Measurements from ENCODE around the gene PSMB8. TPM values are rescaled to one million over a fixed set of nuclear protein-coding genes. Genes with fewer than 3 reads are reported as not detected.

Gene PSMB8
- 137 TPM for polyA plus RNA-seq (2013)

GRCh38 chr6:32843979-32844838, at the start of gene PSMB8:
PSMB8 (minus strand) TSS chr6:32844047; CDS start chr6:32843996, 51 bp downstream.
- peak within 1 kb of the TSS; percentile 88 to 98 (median 94) for H3K4me3 ChIP-seq (ENCODE audit: control insufficient read depth in 1 of 7, extremely low read depth in 1 of 7, insufficient read depth in 4 of 7, low read depth in 2 of 7, low read length in 6 of 7)
- peaks cover 23 to 71% (median 40%) of the 10 kb centered on the region in 4 experiments for H3K4me1 ChIP-seq (ENCODE audit: control extremely low read depth in 1 of 4, control insufficient read depth in 4 of 4, insufficient read depth in 4 of 4, low read length in 3 of 4)
- H3K36me3 ChIP-seq (ENCODE audit: control insufficient read depth in 4 of 4, insufficient read depth in 4 of 4, low read length in 3 of 4): peaks cover 28 to 62% (median 40%) of the 10 kb centered on the region in 4 experiments
- ChIA-PET POLR2A (interaction anchor here (1.0 to 3.0 kb wide), 4 partner anchors 10 to 128 kb away, joined by 3 to 29 read pairs (median 5); partner anchors contain the start of genes PSMB9 and TAP1), CTCF (interaction anchor here (1.5 to 3.8 kb wide), 6 partner anchors 10 to 127 kb away, joined by 5 to 49 read pairs (median 12); partner anchors contain the start of genes PSMB9 and TAP1)
- peak within 1 kb of the TSS; percentile 80 to 92 for H3K27ac ChIP-seq (ENCODE audit: insufficient read depth in 1 of 2, low read depth in 1 of 2, low read length in 2 of 2, poor library complexity in 1 of 2, severe bottlenecking in 2 of 2)
- WGBS (ENCODE audit: insufficient coverage): 0% methylated on average over 32 of the region's 40 CpGs
- DNase-seq: peak; percentile 96 to 97 (median 97)
- no peaks in the 10 kb centered on the region for H3K9me3 ChIP-seq (ENCODE audit: control extremely low read depth in 1 of 5, control insufficient read depth in 4 of 5, insufficient read depth in 2 of 5, low read depth in 1 of 5, low read length in 4 of 5)
- no peaks in the 10 kb centered on the region for H3K27me3 ChIP-seq (replicated peaks in 2 of 5; ENCODE audit: control insufficient read depth in 4 of 5, insufficient read depth in 5 of 5, low read length in 4 of 5)

GRCh38 chr6:32890831-32891230, 47.0 kb upstream of the PSMB8 start:
- peak in 2 of 3 donors; percentile 32 to 41 for DNase-seq
- H3K27ac ChIP-seq (ENCODE audit: insufficient read depth in 1 of 2, low read depth in 1 of 2, low read length in 2 of 2, poor library complexity in 1 of 2, severe bottlenecking in 2 of 2): no peak overlapping the region
- POLR2A ChIA-PET: no interaction called here
- H3K4me3 ChIP-seq (ENCODE audit: control insufficient read depth in 1 of 7, extremely low read depth in 1 of 7, insufficient read depth in 4 of 7, low read depth in 2 of 7, low read length in 6 of 7): no peak overlapping the region
- H3K27me3 ChIP-seq (replicated peaks in 2 of 5; ENCODE audit: control insufficient read depth in 4 of 5, insufficient read depth in 5 of 5, low read length in 4 of 5): no peaks in the 10 kb centered on the region
- WGBS (ENCODE audit: insufficient coverage): no CpG with 5 or more reads among the region's 1 CpG
- H3K36me3 ChIP-seq (ENCODE audit: control insufficient read depth in 4 of 4, insufficient read depth in 4 of 4, low read length in 3 of 4): no peaks in the 10 kb centered on the region
- no peaks in the 10 kb centered on the region for H3K9me3 ChIP-seq (ENCODE audit: control extremely low read depth in 1 of 5, control insufficient read depth in 4 of 5, insufficient read depth in 2 of 5, low read depth in 1 of 5, low read length in 4 of 5)
- H3K4me1 ChIP-seq (ENCODE audit: control extremely low read depth in 1 of 4, control insufficient read depth in 4 of 4, insufficient read depth in 4 of 4, low read length in 3 of 4): peaks cover 6 to 19% (median 17%) of the 10 kb centered on the region in 4 experiments
- CTCF ChIA-PET: interaction anchor here (1.0 to 1.3 kb wide), 2 partner anchors 64 to 89 kb away, joined by 5 to 6 read pairs; no protein-coding TSS in a partner anchor

- H3K27ac ChIP-seq (ENCODE audit: insufficient read depth in 1 of 2, low read depth in 1 of 2, low read length in 2 of 2, poor library complexity in 1 of 2, severe bottlenecking in 2 of 2): no peak overlapping the region
- no peaks in the 10 kb centered on the region for H3K27me3 ChIP-seq (replicated peaks in 2 of 5; ENCODE audit: control insufficient read depth in 4 of 5, insufficient read depth in 5 of 5, low read length in 4 of 5)
- no peaks in the 10 kb centered on the region for H3K9me3 ChIP-seq (ENCODE audit: control extremely low read depth in 1 of 5, control insufficient read depth in 4 of 5, insufficient read depth in 2 of 5, low read depth in 1 of 5, low read length in 4 of 5)
- H3K36me3 ChIP-seq (ENCODE audit: control insufficient read depth in 4 of 4, insufficient read depth in 4 of 4, low read length in 3 of 4): no peaks in the 10 kb centered on the region
- peaks cover 0 to 8% (median 7%) of the 10 kb centered on the region in 4 experiments for H3K4me1 ChIP-seq (ENCODE audit: control extremely low read depth in 1 of 4, control insufficient read depth in 4 of 4, insufficient read depth in 4 of 4, low read length in 3 of 4)
- ChIA-PET POLR2A (no interaction called here), CTCF (interaction anchor here (0.8 to 1.5 kb wide), 4 partner anchors 23 to 90 kb away, joined by 3 to 6 read pairs (median 4); no protein-coding TSS in a partner anchor)
- WGBS (ENCODE audit: insufficient coverage): no CpG with 5 or more reads among the region's 1 CpG
- no peak for DNase-seq
- H3K4me3 ChIP-seq (ENCODE audit: control insufficient read depth in 1 of 7, extremely low read depth in 1 of 7, insufficient read depth in 4 of 7, low read depth in 2 of 7, low read length in 6 of 7): no peak overlapping the region
Measured at GRCh38 chr6:32889533-32889932, 45.7 kb upstream of the PSMB8 start.

GRCh38 chr6:32888576-32888975, 44.7 kb upstream of the PSMB8 start:
- Histone ChIP-seq H3K9me3 (ENCODE audit: control extremely low read depth in 1 of 5, control insufficient read depth in 4 of 5, insufficient read depth in 2 of 5, low read depth in 1 of 5, low read length in 4 of 5) (no peaks in the 10 kb centered on the region), H3K27me3 (replicated peaks in 2 of 5; ENCODE audit: control insufficient read depth in 4 of 5, insufficient read depth in 5 of 5, low read length in 4 of 5) (no peaks in the 10 kb centered on the region), H3K4me3 (ENCODE audit: control insufficient read depth in 1 of 7, extremely low read depth in 1 of 7, insufficient read depth in 4 of 7, low read depth in 2 of 7, low read length in 6 of 7) (no peak overlapping the region), H3K4me1 (ENCODE audit: control extremely low read depth in 1 of 4, control insufficient read depth in 4 of 4, insufficient read depth in 4 of 4, low read length in 3 of 4) (peaks cover 0 to 5% (median 4%) of the 10 kb centered on the region in 4 experiments), H3K36me3 (ENCODE audit: control insufficient read depth in 4 of 4, insufficient read depth in 4 of 4, low read length in 3 of 4) (no peaks in the 10 kb centered on the region), H3K27ac (ENCODE audit: insufficient read depth in 1 of 2, low read depth in 1 of 2, low read length in 2 of 2, poor library complexity in 1 of 2, severe bottlenecking in 2 of 2) (no peak overlapping the region)
- POLR2A ChIA-PET: no interaction called here
- WGBS (ENCODE audit: insufficient coverage): 100% methylated on average over 1 of the region's 2 CpGs
- no peak for DNase-seq
- CTCF ChIA-PET: interaction anchor here (1.0 to 8.6 kb wide), 6 partner anchors 13 to 95 kb away, joined by 3 to 97 read pairs (median 5); partner anchors contain the start of gene HLA-DMA

GRCh38 chr6:32887616-32888015, 43.8 kb upstream of the PSMB8 start:
- H3K9me3 ChIP-seq (ENCODE audit: control extremely low read depth in 1 of 5, control insufficient read depth in 4 of 5, insufficient read depth in 2 of 5, low read depth in 1 of 5, low read length in 4 of 5): no peaks in the 10 kb centered on the region
- H3K36me3 ChIP-seq (ENCODE audit: control insufficient read depth in 4 of 4, insufficient read depth in 4 of 4, low read length in 3 of 4): no peaks in the 10 kb centered on the region
- DNase-seq: no peak
- 100% methylated on average over 4 of the region's 5 CpGs for WGBS (ENCODE audit: insufficient coverage)
- no peak overlapping the region for H3K4me3 ChIP-seq (ENCODE audit: control insufficient read depth in 1 of 7, extremely low read depth in 1 of 7, insufficient read depth in 4 of 7, low read depth in 2 of 7, low read length in 6 of 7)
- no peaks in the 10 kb centered on the region for H3K27me3 ChIP-seq (replicated peaks in 2 of 5; ENCODE audit: control insufficient read depth in 4 of 5, insufficient read depth in 5 of 5, low read length in 4 of 5)
- POLR2A ChIA-PET: no interaction called here
- CTCF ChIA-PET: interaction anchor here (1.0 to 8.6 kb wide), 5 partner anchors 12 to 96 kb away, joined by 3 to 97 read pairs (median 6); partner anchors contain the start of gene HLA-DMA
- peaks cover 0 to 2% (median 0%) of the 10 kb centered on the region in 4 experiments for H3K4me1 ChIP-seq (ENCODE audit: control extremely low read depth in 1 of 4, control insufficient read depth in 4 of 4, insufficient read depth in 4 of 4, low read length in 3 of 4)
- no peak overlapping the region for H3K27ac ChIP-seq (ENCODE audit: insufficient read depth in 1 of 2, low read depth in 1 of 2, low read length in 2 of 2, poor library complexity in 1 of 2, severe bottlenecking in 2 of 2)

- WGBS (ENCODE audit: insufficient coverage): 79% methylated on average over 1 of the region's 3 CpGs
- Histone ChIP-seq H3K27ac (ENCODE audit: insufficient read depth in 1 of 2, low read depth in 1 of 2, low read length in 2 of 2, poor library complexity in 1 of 2, severe bottlenecking in 2 of 2) (no peak overlapping the region), H3K36me3 (ENCODE audit: control insufficient read depth in 4 of 4, insufficient read depth in 4 of 4, low read length in 3 of 4) (no peaks in the 10 kb centered on the region), H3K4me1 (ENCODE audit: control extremely low read depth in 1 of 4, control insufficient read depth in 4 of 4, insufficient read depth in 4 of 4, low read length in 3 of 4) (peaks cover 0 to 2% (median 0%) of the 10 kb centered on the region in 4 experiments), H3K4me3 (ENCODE audit: control insufficient read depth in 1 of 7, extremely low read depth in 1 of 7, insufficient read depth in 4 of 7, low read depth in 2 of 7, low read length in 6 of 7) (no peak overlapping the region), H3K27me3 (replicated peaks in 2 of 5; ENCODE audit: control insufficient read depth in 4 of 5, insufficient read depth in 5 of 5, low read length in 4 of 5) (no peaks in the 10 kb centered on the region), H3K9me3 (ENCODE audit: control extremely low read depth in 1 of 5, control insufficient read depth in 4 of 5, insufficient read depth in 2 of 5, low read depth in 1 of 5, low read length in 4 of 5) (no peaks in the 10 kb centered on the region)
- DNase-seq: no peak
- CTCF ChIA-PET: interaction anchor here (0.6 to 8.6 kb wide), 14 partner anchors 33 to 102 kb away, joined by 3 to 97 read pairs (median 4); partner anchors contain the start of genes HLA-DMA, HLA-DMB and TAP2
- POLR2A ChIA-PET: no interaction called here
Measured at GRCh38 chr6:32886681-32887383, 43.0 kb upstream of the PSMB8 start.
